Activated T-cell treated with anti-CD3 and anti-CD28 coated beads, Interleukin-2, amount 50 U/mL, for 72 hours (primary cell): Measurements from ENCODE around the gene CHD3. TPM values are rescaled to one million over a fixed set of nuclear protein-coding genes. Genes with fewer than 3 reads are reported as not detected.

Experiments used
- ATAC-seq, 2 donors: fragments of 150-1000 bp; cut with Tn5 transposase; replicated peaks in 1 of 2; 2 replicates each; pipeline ENCODE4 v1.10.0; 2021; ENCODE audit warnings: moderate library complexity in 2 of 2, mild to moderate bottlenecking in 1 of 2
- DNase-seq, 2 donors: peaks; one replicate each; pipeline ENCODE4 v3.0.0; 2021 to 2022; ENCODE audit warnings: mixed read lengths in 1 of 2
- H3K27ac Mint-ChIP-seq: one replicate; pipeline ENCODE4 v1.8.0; 2022; ENCODE audit warnings: mild to moderate bottlenecking, moderate library complexity, mixed read lengths
- H3K27me3 Mint-ChIP-seq: one replicate; pipeline ENCODE4 v1.8.0; 2022; ENCODE audit warnings: low read depth, mixed read lengths
- H3K36me3 Mint-ChIP-seq, 2 donors: one replicate each; pipeline ENCODE4 v1.8.0; 2022; ENCODE audit warnings: mixed read lengths in 2 of 2, mild to moderate bottlenecking in 1 of 2; ENCODE audit not compliant: insufficient read depth in 2 of 2
- H3K4me1 Mint-ChIP-seq: one replicate; pipeline ENCODE4 v1.8.0; 2022; ENCODE audit warnings: low read depth, mixed read lengths
- H3K4me3 Mint-ChIP-seq, 2 donors: one replicate each; pipeline ENCODE4 v1.8.0; 2022; ENCODE audit warnings: mild to moderate bottlenecking in 2 of 2, mixed read lengths in 2 of 2, moderate library complexity in 2 of 2
- H3K9me3 Mint-ChIP-seq, 2 donors: one replicate each; pipeline ENCODE4 v1.8.0; 2022; ENCODE audit warnings: mixed read lengths in 2 of 2
- total RNA-seq, 2 donors: library from RNA; stranded (reverse); gene quantifications; one replicate each; pipeline ENCODE4 v1.2.3, GENCODE V29; 2022

Gene CHD3
- total RNA-seq, 2 donors from 2014 or later: 133 to 140 TPM

GRCh38 chr17:7845359-7846062, 43.1 kb upstream of the CHD3 start:
- ATAC-seq (no peak), DNase-seq (no peak)
- Mint-ChIP-seq H3K27me3 (no peaks in the 10 kb centered on the region), H3K27ac (peak overlapping the region; percentile 71), H3K4me1 (peaks cover 55% of the 10 kb centered on the region), H3K36me3 (peaks cover 2 to 10% of the 10 kb centered on the region in 2 donors), H3K9me3 (no peaks in the 10 kb centered on the region), H3K4me3 (peak overlapping the region; percentile 91 to 100)

DNA sequence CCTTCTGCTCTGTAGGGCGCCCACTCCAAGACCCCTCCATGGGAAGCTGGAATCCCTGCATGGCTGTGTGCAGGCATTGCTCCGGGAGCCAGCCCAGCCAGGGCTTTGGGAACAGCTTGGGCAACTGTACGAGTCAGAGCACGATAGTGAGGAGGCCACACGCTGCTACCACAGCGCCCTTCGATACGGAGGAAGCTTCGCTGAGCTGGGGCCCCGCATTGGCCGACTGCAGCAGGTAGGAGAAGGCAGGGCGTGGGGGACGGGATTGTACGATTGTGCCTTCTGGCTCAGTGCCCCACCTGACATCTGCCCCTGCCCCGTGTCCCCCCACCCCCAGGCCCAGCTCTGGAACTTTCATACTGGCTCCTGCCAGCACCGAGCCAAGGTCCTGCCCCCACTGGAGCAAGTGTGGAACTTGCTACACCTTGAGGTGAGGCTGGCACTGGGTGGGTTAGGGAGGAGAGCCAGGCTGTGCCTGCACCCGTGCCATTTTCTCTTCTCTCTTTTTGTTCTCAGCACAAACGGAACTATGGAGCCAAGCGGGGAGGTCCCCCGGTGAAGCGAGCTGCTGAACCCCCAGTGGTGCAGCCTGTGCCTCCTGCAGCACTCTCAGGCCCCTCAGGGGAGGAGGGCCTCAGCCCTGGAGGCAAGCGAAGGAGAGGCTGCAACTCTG, 42.4 kb upstream of the CHD3 start:
- peaks cover 0 to 11% of the 10 kb centered on the region in 2 donors for H3K36me3 Mint-ChIP-seq
- H3K4me1 Mint-ChIP-seq: peaks cover 55% of the 10 kb centered on the region
- H3K9me3 Mint-ChIP-seq: no peaks in the 10 kb centered on the region
- ATAC-seq (no peak), DNase-seq (no peak)
- no peaks in the 10 kb centered on the region for H3K27me3 Mint-ChIP-seq
- peak overlapping the region; percentile 19 for H3K27ac Mint-ChIP-seq
- H3K4me3 Mint-ChIP-seq: peak overlapping the region; percentile 69 to 100

GRCh38 chr17:7846765-7847661, 41.6 kb upstream of the CHD3 start:
- H3K4me1 Mint-ChIP-seq: peaks cover 60% of the 10 kb centered on the region
- ATAC-seq (no peak), DNase-seq (no peak)
- H3K27me3 Mint-ChIP-seq: no peaks in the 10 kb centered on the region
- H3K36me3 Mint-ChIP-seq: peaks cover 0 to 11% of the 10 kb centered on the region in 2 donors
- H3K4me3 Mint-ChIP-seq: peak overlapping the region; percentile 68 to 69
- H3K9me3 Mint-ChIP-seq: no peaks in the 10 kb centered on the region
- H3K27ac Mint-ChIP-seq: peak overlapping the region; percentile 19

DNA sequence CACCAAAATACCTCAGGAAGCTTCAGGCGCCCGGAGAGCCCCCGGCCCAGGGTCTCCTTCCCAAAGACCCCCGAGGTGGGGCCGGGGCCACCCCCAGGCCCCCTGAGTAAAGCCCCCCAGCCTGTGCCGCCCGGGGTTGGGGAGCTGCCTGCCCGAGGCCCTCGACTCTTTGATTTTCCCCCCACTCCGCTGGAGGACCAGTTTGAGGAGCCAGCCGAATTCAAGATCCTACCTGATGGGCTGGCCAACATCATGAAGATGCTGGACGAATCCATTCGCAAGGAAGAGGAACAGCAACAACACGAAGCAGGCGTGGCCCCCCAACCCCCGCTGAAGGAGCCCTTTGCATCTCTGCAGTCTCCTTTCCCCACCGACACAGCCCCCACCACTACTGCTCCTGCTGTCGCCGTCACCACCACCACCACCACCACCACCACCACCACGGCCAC, 40.4 kb upstream of the CHD3 start:
- H3K27ac Mint-ChIP-seq: no peak overlapping the region

DNA sequence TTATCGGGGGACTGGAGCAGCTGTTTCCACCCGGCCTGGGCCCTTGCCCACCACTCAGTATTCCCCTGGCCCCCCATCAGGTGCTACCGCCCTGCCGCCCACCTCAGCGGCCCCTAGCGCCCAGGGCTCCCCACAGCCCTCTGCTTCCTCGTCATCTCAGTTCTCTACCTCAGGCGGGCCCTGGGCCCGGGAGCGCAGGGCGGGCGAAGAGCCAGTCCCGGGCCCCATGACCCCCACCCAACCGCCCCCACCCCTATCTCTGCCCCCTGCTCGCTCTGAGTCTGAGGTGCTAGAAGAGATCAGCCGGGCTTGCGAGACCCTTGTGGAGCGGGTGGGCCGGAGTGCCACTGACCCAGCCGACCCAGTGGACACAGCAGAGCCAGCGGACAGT, 39.9 kb upstream of the CHD3 start:
- peaks cover 0 to 15% of the 10 kb centered on the region in 2 donors for H3K36me3 Mint-ChIP-seq
- DNase-seq: no peak
- H3K4me3 Mint-ChIP-seq: no peak overlapping the region
- no peaks in the 10 kb centered on the region for H3K27me3 Mint-ChIP-seq
- no peak for ATAC-seq
- no peaks in the 10 kb centered on the region for H3K9me3 Mint-ChIP-seq
- H3K4me1 Mint-ChIP-seq: peaks cover 53% of the 10 kb centered on the region
- H3K27ac Mint-ChIP-seq: no peak overlapping the region

More for the DNA sequence above, 40.4 kb upstream of the CHD3 start:
- peaks cover 51% of the 10 kb centered on the region for H3K4me1 Mint-ChIP-seq
- ATAC-seq (no peak), DNase-seq (no peak)
- H3K9me3 Mint-ChIP-seq: no peaks in the 10 kb centered on the region
- peak overlapping the region in 1 of 2 donors; percentile 15 for H3K4me3 Mint-ChIP-seq
- no peaks in the 10 kb centered on the region for H3K27me3 Mint-ChIP-seq
- H3K36me3 Mint-ChIP-seq: peaks cover 0 to 13% of the 10 kb centered on the region in 2 donors

DNA sequence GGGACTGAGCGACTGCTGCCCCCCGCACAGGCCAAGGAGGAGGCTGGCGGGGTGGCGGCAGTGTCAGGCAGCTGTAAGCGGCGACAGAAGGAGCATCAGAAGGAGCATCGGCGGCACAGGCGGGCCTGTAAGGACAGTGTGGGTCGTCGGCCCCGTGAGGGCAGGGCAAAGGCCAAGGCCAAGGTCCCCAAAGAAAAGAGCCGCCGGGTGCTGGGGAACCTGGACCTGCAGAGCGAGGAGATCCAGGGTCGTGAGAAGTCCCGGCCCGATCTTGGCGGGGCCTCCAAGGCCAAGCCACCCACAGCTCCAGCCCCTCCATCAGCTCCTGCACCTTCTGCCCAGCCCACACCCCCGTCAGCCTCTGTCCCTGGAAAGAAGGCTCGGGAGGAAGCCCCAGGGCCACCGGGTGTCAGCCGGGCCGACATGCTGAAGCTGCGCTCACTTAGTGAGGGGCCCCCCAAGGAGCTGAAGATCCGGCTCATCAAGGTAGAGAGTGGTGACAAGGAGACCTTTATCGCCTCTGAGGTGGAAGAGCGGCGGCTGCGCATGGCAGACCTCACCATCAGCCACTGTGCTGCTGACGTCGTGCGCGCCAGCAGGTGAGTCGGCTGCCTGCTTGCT, 39.3 kb upstream of the CHD3 start:
- H3K4me3 Mint-ChIP-seq: peak overlapping the region in 1 of 2 donors; percentile 72
- no peaks in the 10 kb centered on the region for H3K27me3 Mint-ChIP-seq
- no peak for ATAC-seq
- no peak overlapping the region for H3K27ac Mint-ChIP-seq
- no peaks in the 10 kb centered on the region for H3K9me3 Mint-ChIP-seq
- H3K36me3 Mint-ChIP-seq: peaks cover 0 to 17% of the 10 kb centered on the region in 2 donors
- DNase-seq: no peak
- peaks cover 55% of the 10 kb centered on the region for H3K4me1 Mint-ChIP-seq

DNA sequence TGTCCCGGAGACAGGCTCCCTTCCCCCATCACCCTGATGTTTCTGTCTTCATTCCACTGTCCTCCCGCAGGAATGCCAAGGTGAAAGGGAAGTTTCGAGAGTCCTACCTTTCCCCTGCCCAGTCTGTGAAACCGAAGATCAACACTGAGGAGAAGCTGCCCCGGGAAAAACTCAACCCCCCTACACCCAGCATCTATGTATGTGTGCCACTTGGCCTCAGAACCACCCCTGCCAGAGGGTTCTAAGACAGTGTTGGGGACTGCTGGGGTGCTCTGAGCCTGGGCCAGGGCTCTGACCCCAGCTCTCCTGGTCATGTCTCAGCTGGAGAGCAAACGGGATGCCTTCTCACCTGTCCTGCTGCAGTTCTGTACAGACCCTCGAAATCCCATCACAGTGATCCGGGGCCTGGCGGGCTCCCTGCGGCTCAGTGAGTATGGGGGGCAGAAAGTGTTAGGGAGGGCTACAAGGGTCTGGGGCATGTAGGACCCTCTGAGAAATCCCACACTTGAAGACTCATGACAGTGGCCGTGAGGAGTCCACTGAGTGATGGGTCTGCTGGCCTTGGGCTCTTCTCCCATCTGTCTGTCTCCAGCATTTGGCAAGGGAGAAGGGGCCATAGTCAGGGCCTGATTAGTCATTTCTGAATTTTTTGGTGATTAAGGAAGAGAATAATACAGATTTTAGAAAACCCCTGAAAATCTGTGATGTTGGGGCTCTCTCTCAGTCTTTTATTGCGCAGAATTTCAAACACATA, 38.7 kb upstream of the CHD3 start:
- H3K36me3 Mint-ChIP-seq: peaks cover 0 to 17% of the 10 kb centered on the region in 2 donors
- H3K4me3 Mint-ChIP-seq: peak overlapping the region; percentile 57 to 72
- DNase-seq (no peak), ATAC-seq (no peak)
- H3K27me3 Mint-ChIP-seq: no peaks in the 10 kb centered on the region
- no peak overlapping the region for H3K27ac Mint-ChIP-seq
- peaks cover 54% of the 10 kb centered on the region for H3K4me1 Mint-ChIP-seq
- H3K9me3 Mint-ChIP-seq: no peaks in the 10 kb centered on the region

GRCh38 chr17:7850701-7851437, 37.7 kb upstream of the CHD3 start:
- no peak for DNase-seq
- no peaks in the 10 kb centered on the region for H3K27me3 Mint-ChIP-seq
- peak; percentile 8 for ATAC-seq
- H3K36me3 Mint-ChIP-seq: peaks cover 2 to 19% of the 10 kb centered on the region in 2 donors
- peak overlapping the region; percentile 72 to 75 for H3K4me3 Mint-ChIP-seq
- no peak overlapping the region for H3K27ac Mint-ChIP-seq
- peaks cover 45% of the 10 kb centered on the region for H3K4me1 Mint-ChIP-seq
- H3K9me3 Mint-ChIP-seq: no peaks in the 10 kb centered on the region

GRCh38 chr17:7851438-7852261, 36.9 kb upstream of the CHD3 start:
- no peaks in the 10 kb centered on the region for H3K27me3 Mint-ChIP-seq
- ATAC-seq (peak; percentile 91 to 92), DNase-seq (peak; percentile 94 to 95)
- peak overlapping the region; percentile 72 to 75 for H3K4me3 Mint-ChIP-seq
- H3K4me1 Mint-ChIP-seq: peaks cover 37% of the 10 kb centered on the region
- H3K9me3 Mint-ChIP-seq: no peaks in the 10 kb centered on the region
- H3K27ac Mint-ChIP-seq: no peak overlapping the region
- H3K36me3 Mint-ChIP-seq: peaks cover 2 to 18% of the 10 kb centered on the region in 2 donors

- no peak for ATAC-seq
- Mint-ChIP-seq H3K27ac (no peak overlapping the region), H3K4me3 (peak overlapping the region in 1 of 2 donors; percentile 5)
Measured at GRCh38 chr17:7852262-7852670, 36.3 kb upstream of the CHD3 start.

More at GRCh38 chr17:7852262-7852670, 36.3 kb upstream of the CHD3 start:
- no peak for DNase-seq
- no peaks in the 10 kb centered on the region for H3K27me3 Mint-ChIP-seq
- H3K4me1 Mint-ChIP-seq: peaks cover 32% of the 10 kb centered on the region
- H3K36me3 Mint-ChIP-seq: peaks cover 2 to 15% of the 10 kb centered on the region in 2 donors
- H3K9me3 Mint-ChIP-seq: no peaks in the 10 kb centered on the region
